Measurements from ENCODE around the gene SLAMF7. TPM values are rescaled to one million over a fixed set of nuclear protein-coding genes. Genes with fewer than 3 reads are reported as not detected.

The SLAMF7 gene
- total and polyA plus RNA-seq, 2 donors (not counting 3 experiments of a cell fraction or from before 2014, with no cell fraction given) = not detected

GRCh38 chr1:160750608-160751007 lies 11.6 kb downstream of the SLAMF7 start:
- dilution Hi-C loops (cut with MboI; ENCODE audit: extremely low pct_ligation_motif_present, low sequenced_read_pairs) = no loop called here
- no peak for FAIRE-seq
- TF ChIP-seq POLR2AphosphoS5 (IDR thresholded peaks at IDR 0.05; ENCODE audit: insufficient read depth, low read depth, low read length) (no peak), MYC (IDR thresholded peaks at IDR 0.05; ENCODE audit: low read depth, low read length) (no peak), EZH2 (IDR thresholded peaks at IDR 0.05; ENCODE audit: borderline replicate concordance, low read depth, low read length, severe bottlenecking) (no peak), GATA2 (IDR thresholded peaks at IDR 0.05; ENCODE audit: insufficient read depth, insufficient read length, low read depth, low read length) (no peak), JUN (IDR thresholded peaks at IDR 0.05; ENCODE audit: borderline replicate concordance, insufficient read depth, insufficient read length, low read depth) (no peak), CTCF (IDR thresholded peaks at IDR 0.05; ENCODE audit: extremely low read depth in 1 of 2, insufficient read depth in 1 of 2, low read depth in 1 of 2, low read length in 2 of 2) (no peak), MAX (IDR thresholded peaks at IDR 0.05; ENCODE audit: insufficient read depth, insufficient read length) (no peak), FOS (IDR thresholded peaks at IDR 0.05; ENCODE audit: borderline replicate concordance, insufficient read depth, low read length) (no peak), POLR2A (IDR thresholded peaks at IDR 0.05; ENCODE audit: low read depth, low read length) (no peak)
- Histone ChIP-seq H3K9me1 (replicated peaks; ENCODE audit: control insufficient read depth, extremely low read depth, insufficient read depth, low read length) (no peaks in the 10 kb centered on the region), H4K20me1 (replicated peaks; ENCODE audit: control insufficient read depth, extremely low read depth, insufficient read depth, low read length) (no peaks in the 10 kb centered on the region), H3K27ac (ENCODE audit: insufficient read depth, low read depth, low read length) (no peak overlapping the region), H3K79me2 (ENCODE audit: control insufficient read depth, insufficient read depth, low read length) (no peaks in the 10 kb centered on the region), H3K27me3 (ENCODE audit: control insufficient read depth in 2 of 2, insufficient read depth in 2 of 2, low read length in 2 of 2) (peaks cover 2 to 7% of the 10 kb centered on the region in 2 experiments), H3K36me3 (ENCODE audit: control insufficient read depth in 2 of 2, extremely low read depth in 1 of 2, insufficient read depth in 2 of 2, low read length in 2 of 2) (no peaks in the 10 kb centered on the region), H3K9me3 (replicated peaks; ENCODE audit: control insufficient read depth, insufficient read depth, low read length) (no peaks in the 10 kb centered on the region), H3K4me3 (replicated peaks in 1 of 3; ENCODE audit: insufficient read depth in 1 of 3, low read depth in 1 of 3, low read length in 3 of 3) (no peak overlapping the region), H2AFZ (ENCODE audit: low read depth, low read length) (no peak overlapping the region), H3K4me2 (ENCODE audit: insufficient read depth, low read length) (no peak overlapping the region), H3K4me1 (ENCODE audit: control insufficient read depth, extremely low read depth, insufficient read depth, low read length) (no peaks in the 10 kb centered on the region), H3K9ac (replicated peaks; ENCODE audit: extremely low read depth, insufficient read depth, low read length) (no peak overlapping the region)
- intact Hi-C loops (cut with micrococcal nuclease) = no loop called here
- CTCF ChIA-PET = no interaction called here
- no TSS peak for BruUV-seq (replicated peaks)
- POLR2A ChIA-PET = no interaction called here
- DNase-seq (ENCODE audit: low read depth, low spot score) = no peak

All from endothelial cell of umbilical vein (primary cell).